Measurements from ENCODE around the gene C16orf86. TPM values are rescaled to one million over a fixed set of nuclear protein-coding genes. Genes with fewer than 3 reads are reported as not detected.
A peak's percentile ranks its signal among the peaks of the same experiment; 100 is the strongest.

Gene C16orf86
- polyA plus RNA-seq, 1 of the 3 experiments (the other 2 are of a cell fraction): 4.3 TPM

DNA sequence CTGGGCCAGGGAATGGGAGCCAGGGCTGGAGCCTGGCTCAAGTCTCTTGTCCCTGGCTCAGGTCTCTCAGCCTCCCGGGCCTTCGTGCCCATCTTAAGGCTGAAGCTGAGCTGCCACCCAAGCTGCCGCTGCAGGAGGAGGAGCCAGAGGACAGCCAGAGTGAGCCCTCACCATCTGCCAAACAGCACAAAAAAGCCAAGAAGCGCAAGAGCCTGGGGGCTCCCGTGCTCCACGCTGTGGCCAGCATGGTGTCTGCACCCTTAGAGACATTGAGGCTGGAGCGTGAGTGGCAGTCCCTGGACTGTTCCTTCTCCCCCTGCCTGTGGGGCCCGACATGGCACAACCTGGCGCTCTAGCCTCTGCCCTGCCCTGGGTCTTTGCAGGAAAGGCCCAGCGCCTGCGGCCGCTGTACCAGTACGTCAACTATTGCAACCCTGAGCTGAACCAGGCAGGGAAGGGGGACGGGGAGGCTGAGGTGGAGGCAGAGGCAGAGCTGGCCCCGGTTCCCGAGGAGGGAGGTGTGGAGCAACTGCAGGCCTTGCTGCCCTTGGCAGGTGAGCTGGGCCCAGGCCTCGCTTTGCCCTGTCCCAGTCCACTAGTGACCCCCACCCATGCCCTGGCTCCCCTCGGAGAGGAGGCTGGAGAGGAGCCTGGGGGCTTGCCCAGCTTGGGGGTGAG lies 1.3 kb downstream of the C16orf86 start:
- Histone ChIP-seq H3K4me2 (peak overlapping the region; percentile 99), H3K36me3 (replicated peaks in 1 of 2; ENCODE audit: control insufficient read depth in 1 of 2, insufficient read depth in 2 of 2, low read length in 1 of 2) (peaks cover 0 to 8% of the 10 kb centered on the region in 2 experiments), H3K4me3 (ENCODE audit: low read depth in 2 of 2, low read length in 1 of 2) (peak overlapping the region; percentile 19 to 67; a peak in 2 of 4 replicates), H2AFZ (ENCODE audit: low read depth) (no peak overlapping the region), H3K4me1 (ENCODE audit: control insufficient read depth in 1 of 2, insufficient read depth in 2 of 2, low read depth in 1 of 2, low read length in 1 of 2) (peaks cover 12 to 31% of the 10 kb centered on the region in 2 experiments; a peak in 2 of 4 replicates), H3F3A (replicated peaks; ENCODE audit: insufficient read depth) (peaks cover 14% of the 10 kb centered on the region), H3K79me2 (ENCODE audit: insufficient read depth) (peaks cover 3% of the 10 kb centered on the region; the same call in 1 of the 2 replicates), H3K27ac (ENCODE audit: low read depth in 2 of 2, low read length in 1 of 2) (peak overlapping the region; percentile 56 to 86; a peak in 3 of 4 replicates), H4K20me1 (ENCODE audit: insufficient read depth) (no peaks in the 10 kb centered on the region), H3K9me3 (no peaks in the 10 kb centered on the region), H3K9me2 (no peaks in the 10 kb centered on the region), H3K9ac (no peak overlapping the region), H3K27me3 (ENCODE audit: insufficient read depth) (no peaks in the 10 kb centered on the region)
- ChIA-PET CTCF (interaction anchor here (0.6 to 18.3 kb wide), 42 partner anchors 9 to 373 kb away, joined by 3 to 246 read pairs (median 4); partner anchors contain the start of genes ATP6V0D1, CARMIL2, CTCF and RIPOR1), POLR2A (interaction anchor here (0.6 to 2.4 kb wide), 3 partner anchors 8 to 105 kb away, joined by 3 to 11 read pairs (median 4); partner anchors contain the start of genes ACD and CTCF)
- peak; percentile 95 for DNase-seq
- TF ChIP-seq CTCF (IDR thresholded peaks at IDR 0.05): peak; percentile 82
- TF ChIP-seq MAX (IDR thresholded peaks at IDR 0.05; ENCODE audit: low read depth): 0 out of 2 replicates have a peak, but pooled peaks have one; percentile 75
- TF ChIP-seq SMC3 (IDR thresholded peaks at IDR 0.05; ENCODE audit: low read depth, low read length): peak; percentile 94
- peak; percentile 79; the same call in 1 of the 2 replicates for TF ChIP-seq SIN3A (IDR thresholded peaks at IDR 0.05; ENCODE audit: borderline replicate concordance, low read depth, low read length)
- TF ChIP-seq REST (IDR thresholded peaks at IDR 0.05; ENCODE audit: low read depth, low read length): no peak
- peak; percentile 74 for TF ChIP-seq RAD21 (IDR thresholded peaks at IDR 0.05; ENCODE audit: low read length)
- peak; percentile 51 for TF ChIP-seq CHD2 (IDR thresholded peaks at IDR 0.05; ENCODE audit: low read length, partially characterized antibody)
- peak; percentile 70 for TF ChIP-seq MXI1 (IDR thresholded peaks at IDR 0.05; ENCODE audit: low read depth, low read length)
- TF ChIP-seq RFX5 (IDR thresholded peaks at IDR 0.05; ENCODE audit: low read length): no peak
- no peak for TF ChIP-seq JUND (IDR thresholded peaks at IDR 0.05)
- no peak for TF ChIP-seq GATA2 (CRISPR knock-in tag; IDR thresholded peaks at IDR 0.05)
- no peak for TF ChIP-seq ZBTB33 (IDR thresholded peaks at IDR 0.05; ENCODE audit: borderline replicate concordance, low read depth)
- no peak for TF ChIP-seq TEAD4 (IDR thresholded peaks at IDR 0.05; ENCODE audit: borderline replicate concordance, insufficient read depth)
- TF ChIP-seq, protein P1, sequence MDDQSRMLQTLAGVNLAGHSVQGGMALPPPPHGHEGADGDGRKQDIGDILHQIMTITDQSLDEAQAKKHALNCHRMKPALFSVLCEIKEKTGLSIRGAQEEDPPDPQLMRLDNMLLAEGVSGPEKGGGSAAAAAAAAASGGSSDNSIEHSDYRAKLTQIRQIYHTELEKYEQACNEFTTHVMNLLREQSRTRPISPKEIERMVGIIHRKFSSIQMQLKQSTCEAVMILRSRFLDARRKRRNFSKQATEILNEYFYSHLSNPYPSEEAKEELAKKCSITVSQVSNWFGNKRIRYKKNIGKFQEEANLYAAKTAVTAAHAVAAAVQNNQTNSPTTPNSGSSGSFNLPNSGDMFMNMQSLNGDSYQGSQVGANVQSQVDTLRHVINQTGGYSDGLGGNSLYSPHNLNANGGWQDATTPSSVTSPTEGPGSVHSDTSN (IDR thresholded peaks at IDR 0.05): peak; percentile 71
- no peak for TF ChIP-seq ELF1 (IDR thresholded peaks at IDR 0.05)
- TF ChIP-seq GABPA (IDR thresholded peaks at IDR 0.05; ENCODE audit: low read depth): no peak
- 35% methylated on average over 9 of the region's 18 CpGs for WGBS (ENCODE audit: low lambda C conversion rate)
